ENCODE measurements around the gene CDK11A.

DNA sequence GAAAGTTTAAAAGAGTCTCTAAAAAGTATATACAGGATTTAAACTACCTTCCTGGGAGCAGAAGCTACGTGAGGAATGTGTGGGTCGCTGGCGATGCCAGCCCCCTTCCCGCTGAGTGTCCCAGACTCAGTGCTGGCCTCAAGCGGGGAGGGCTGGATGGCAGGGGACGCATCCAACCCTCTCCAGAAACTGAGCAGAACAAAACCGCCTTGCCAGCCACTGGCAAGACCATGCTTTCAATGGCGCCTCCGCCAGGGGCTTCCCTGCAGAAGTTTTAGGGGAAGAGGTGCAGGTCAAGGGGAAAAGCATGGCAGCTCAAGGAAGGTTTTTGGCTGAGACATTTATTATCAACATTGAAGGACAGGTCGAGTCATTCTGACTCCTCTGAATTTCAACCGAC lies 28.0 kb upstream of the CDK11A start:
- TF ChIP-seq POLR2A (IDR thresholded peaks at IDR 0.05), result no peak
- TF ChIP-seq, protein P1, sequence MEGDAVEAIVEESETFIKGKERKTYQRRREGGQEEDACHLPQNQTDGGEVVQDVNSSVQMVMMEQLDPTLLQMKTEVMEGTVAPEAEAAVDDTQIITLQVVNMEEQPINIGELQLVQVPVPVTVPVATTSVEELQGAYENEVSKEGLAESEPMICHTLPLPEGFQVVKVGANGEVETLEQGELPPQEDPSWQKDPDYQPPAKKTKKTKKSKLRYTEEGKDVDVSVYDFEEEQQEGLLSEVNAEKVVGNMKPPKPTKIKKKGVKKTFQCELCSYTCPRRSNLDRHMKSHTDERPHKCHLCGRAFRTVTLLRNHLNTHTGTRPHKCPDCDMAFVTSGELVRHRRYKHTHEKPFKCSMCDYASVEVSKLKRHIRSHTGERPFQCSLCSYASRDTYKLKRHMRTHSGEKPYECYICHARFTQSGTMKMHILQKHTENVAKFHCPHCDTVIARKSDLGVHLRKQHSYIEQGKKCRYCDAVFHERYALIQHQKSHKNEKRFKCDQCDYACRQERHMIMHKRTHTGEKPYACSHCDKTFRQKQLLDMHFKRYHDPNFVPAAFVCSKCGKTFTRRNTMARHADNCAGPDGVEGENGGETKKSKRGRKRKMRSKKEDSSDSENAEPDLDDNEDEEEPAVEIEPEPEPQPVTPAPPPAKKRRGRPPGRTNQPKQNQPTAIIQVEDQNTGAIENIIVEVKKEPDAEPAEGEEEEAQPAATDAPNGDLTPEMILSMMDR (IDR thresholded peaks at IDR 0.05), result no peak

Measured in heart left ventricle (tissue), 13 donors.